Fibroblast of gingiva (primary cell): Measurements from ENCODE around the gene SEMG2.

ENCODE experiments used
- DNase-seq: peaks from one replicate; pipeline ENCODE4 v3.0.0-alpha.2; 2011; ENCODE audit warnings: low read depth

The SEMG2 gene, protein sequence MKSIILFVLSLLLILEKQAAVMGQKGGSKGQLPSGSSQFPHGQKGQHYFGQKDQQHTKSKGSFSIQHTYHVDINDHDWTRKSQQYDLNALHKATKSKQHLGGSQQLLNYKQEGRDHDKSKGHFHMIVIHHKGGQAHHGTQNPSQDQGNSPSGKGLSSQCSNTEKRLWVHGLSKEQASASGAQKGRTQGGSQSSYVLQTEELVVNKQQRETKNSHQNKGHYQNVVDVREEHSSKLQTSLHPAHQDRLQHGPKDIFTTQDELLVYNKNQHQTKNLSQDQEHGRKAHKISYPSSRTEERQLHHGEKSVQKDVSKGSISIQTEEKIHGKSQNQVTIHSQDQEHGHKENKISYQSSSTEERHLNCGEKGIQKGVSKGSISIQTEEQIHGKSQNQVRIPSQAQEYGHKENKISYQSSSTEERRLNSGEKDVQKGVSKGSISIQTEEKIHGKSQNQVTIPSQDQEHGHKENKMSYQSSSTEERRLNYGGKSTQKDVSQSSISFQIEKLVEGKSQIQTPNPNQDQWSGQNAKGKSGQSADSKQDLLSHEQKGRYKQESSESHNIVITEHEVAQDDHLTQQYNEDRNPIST

DNA sequence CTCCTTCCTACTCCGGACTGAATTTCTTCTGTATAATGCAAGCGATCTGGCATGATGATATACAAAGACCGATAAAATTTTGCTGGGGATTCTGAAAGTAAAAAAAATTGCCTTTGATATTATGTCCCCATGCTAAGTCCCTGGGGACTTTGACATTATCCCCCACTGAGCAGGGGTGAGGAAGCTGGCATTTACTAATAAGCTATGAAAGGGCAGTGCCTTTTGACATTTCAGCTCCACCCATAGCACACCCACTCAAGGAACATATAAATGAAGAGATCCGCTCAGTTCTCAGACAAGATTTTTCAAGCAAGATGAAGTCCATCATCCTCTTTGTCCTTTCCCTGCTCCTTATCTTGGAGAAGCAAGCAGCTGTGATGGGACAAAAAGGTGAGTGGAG, at the start of gene SEMG2:
Gene SEMG2 (plus strand): TSS at position 298 of the 400 bp plus-strand sequence. CDS start 17 bp downstream, at position 315.
- DNase-seq: no peak

DNA sequence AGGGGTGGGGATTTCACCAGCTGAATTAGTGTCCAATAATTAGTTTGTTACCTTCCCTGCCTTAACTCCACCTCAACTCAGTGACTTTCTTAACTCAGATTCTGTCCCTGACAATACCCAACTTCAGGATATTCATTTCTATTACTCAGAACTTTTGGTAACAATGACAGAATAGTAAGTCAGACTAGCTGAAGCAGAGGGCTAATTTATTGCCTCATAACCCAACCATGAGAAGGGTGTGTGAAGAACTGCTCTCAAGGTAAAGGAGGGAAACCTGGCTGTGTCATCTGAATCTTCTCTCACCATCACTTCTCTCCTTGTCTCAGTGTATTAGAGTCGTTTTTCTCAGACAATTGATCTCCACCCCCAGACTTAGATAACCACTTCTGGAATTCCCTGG, 47.7 kb upstream of the SEMG2 start:
- no peak for DNase-seq

DNA sequence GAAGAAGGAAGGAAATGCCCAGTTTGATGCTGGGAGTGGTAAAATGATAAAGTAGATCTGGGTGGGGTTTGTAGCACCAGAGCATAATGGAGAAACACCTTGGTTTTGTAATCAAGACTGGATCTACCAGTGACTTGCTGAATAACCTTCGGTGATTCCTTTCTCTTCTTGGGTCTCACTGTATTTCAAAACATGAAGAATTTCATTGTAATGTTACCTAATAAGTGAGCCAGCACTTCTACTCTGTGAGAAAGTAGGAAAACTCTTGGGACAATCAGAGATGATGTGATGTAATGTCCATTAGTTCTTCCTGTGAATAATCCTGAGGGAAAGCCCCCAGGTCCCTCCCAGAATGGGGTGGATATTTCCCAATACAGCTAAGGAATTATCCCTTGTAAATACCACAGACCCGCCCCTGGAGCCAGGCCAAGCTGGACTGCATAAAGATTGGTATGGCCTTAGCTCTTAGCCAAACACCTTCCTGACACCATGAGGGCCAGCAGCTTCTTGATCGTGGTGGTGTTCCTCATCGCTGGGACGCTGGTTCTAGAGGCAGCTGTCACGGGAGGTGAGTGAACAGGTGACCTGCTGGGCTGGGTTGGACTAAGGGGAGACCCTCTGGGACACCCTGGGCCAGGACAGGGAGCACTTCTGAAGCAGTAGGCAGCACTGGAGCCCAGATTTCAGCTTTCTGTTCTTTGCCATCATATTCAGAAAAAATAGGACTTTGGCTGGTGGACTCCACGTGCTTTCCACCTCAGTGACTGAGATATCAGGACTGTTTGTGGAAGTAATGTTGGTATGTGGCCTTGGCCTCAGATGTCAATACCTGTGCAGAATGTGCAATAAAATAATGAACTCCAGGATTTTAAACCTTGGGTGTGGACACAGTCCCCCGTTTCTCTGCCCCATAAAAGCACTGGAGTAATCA, 46.5 kb upstream of the SEMG2 start, which contains the start of gene PI3:
Gene PI3 (plus strand): TSS at position 469 of the 931 bp plus-strand sequence. CDS start 21 bp downstream, at position 490.
- DNase-seq: no peak

DNA sequence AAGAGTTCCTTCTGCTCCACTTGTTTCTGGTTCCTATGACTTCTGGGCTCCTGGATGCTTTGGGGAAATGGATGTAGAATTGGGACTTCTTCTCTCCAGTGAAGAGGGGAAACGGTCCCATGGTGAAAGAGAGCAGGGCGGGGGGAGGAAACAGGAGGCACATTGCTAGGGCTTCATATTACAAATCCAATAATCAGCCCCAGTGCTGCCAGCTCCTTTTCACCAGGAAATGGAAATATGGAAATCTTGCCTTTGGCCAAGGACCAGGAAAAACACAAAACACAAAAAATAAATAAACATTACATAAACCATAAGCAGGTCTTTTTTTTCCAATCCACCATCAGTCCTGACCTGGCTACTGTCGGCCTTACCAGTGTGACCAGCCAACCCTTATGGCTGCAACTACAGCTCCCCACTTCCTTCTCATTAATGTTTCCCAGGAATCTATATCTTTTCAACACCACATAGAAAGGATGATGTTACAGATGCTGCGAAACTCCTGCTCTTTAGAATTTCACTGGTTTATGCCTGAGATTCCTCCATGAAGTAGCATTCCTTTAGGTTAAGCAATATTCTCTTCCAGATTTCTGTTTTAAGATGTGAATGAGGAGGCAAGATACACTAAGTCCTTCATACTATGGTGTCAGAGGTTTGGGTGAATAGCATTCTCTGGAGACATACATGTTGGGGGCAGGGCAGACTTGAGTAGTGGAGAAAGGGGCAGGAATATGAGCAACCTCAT, 44.5 kb upstream of the SEMG2 start:
- DNase-seq: no peak

DNA sequence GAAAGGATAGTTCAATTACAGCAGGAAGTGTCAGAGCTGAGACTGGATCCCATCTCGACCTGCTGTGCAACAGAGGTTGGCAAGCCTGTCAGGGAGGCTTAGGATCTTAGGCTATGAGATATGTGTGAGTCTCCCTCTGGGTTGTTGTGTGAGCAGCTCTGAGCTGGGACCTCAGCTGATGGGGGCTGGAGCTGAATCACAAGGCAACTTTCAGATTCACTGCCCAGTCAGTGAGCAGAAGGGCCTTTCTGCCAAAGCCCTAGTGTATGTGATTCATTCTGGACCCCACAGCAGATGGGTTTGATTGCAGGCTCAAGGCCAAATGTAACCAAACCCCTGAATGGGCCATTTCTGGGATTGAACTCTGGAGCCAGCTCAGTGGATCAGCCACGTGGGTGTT, 42.0 kb upstream of the SEMG2 start:
- DNase-seq: no peak

DNA sequence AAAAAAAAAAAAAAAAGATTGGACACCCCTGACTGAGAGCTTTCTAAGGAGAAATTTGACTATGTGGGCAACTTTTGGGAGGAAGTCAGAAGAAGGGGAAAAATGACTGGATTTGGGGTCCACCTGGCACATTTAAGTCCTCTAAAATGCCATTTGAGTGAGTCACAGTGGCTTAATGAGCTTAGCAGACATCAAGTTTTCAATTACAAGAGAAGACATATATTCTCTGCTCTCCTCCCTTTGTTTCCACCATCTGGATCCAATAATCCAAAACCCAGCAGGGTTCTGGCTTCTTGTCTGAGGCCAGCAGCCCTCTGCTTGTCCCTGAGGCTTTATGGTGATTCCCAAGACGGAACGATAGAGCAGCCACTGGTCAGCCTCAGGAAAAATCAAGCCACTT, 39.5 kb upstream of the SEMG2 start:
- DNase-seq: peak; percentile 15

DNA sequence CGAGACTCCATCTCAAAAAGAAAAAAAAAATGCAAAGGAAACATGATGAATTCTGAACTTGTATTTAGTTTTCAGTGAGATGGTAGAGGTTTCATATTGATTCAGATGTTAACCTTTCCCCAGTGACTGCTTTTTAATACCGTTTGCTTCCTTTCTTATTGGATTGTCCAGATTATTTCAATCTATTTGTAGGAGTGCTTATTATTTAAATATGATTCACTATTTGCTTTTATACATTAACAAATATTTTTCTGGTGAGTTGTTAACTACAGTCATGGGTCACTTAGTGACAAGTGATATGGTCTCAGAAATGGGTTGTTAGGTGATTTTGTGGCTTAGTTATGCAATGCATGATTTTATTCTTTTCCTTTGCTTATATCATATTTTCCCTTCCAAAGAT, 38.1 kb upstream of the SEMG2 start:
- DNase-seq: no peak

DNA sequence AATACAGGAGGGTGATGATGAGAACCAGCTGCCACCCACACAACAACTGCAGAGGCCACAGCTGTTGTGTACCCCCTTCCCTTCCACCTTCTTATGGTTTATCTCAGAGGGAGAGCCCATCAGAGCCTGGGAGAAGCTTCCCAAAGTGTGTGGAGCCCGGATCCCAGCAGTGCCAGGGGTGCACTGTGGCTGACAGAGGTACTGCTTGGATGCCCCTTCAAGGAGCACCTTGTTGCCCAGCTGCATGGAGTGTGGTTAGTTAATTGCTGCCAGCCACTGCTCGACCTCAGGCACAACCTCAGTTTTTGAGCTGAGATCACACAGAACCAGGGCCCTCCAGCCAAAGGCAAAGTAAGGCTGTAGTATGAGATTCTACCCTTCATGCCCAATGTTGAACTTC, 33.5 kb upstream of the SEMG2 start:
- no peak for DNase-seq

DNA sequence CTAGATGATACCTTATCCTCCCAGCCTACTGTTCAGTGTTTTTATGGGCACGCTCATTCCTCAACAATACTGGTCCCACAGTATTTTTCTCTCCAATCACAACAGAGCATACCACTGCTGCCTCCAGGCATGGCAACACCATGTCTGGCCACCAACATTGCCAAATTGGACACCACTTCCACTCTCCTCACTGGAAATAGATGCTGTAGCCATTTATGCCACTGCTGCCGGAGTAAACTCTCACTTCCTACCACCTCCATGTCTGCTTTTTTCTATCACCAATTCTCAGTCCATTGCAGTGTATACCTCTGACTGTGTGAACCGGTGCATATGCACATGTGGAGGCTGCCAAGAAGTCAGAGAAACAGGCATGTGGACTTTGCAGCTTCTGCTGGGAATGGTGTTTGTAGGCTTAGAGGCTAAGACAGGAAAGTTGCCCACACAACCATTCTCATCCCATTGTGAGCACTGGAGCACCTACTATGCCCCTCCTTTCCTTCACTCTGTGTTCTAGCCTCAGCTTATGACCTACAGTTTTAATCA, 32.0 kb upstream of the SEMG2 start:
- no peak for DNase-seq

DNA sequence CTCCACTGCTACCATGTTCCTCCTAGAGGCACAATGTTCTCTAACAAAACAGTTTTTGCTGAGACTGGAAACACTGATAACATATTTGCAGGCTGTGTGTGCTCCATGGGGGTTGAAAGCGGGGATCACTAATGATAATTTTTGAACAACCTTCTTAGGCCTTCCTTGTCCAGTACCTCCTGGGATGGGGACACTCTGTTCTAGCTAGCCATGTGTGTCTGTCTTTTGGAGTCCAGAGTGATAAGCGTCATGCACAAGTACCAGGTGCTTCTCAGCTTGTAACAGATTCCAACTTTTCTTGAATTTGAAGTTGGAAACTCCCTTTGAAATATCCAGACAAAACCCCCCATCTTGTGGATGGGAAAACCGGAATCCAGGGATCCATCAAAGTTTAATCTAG, 31.3 kb upstream of the SEMG2 start:
- no peak for DNase-seq

DNA sequence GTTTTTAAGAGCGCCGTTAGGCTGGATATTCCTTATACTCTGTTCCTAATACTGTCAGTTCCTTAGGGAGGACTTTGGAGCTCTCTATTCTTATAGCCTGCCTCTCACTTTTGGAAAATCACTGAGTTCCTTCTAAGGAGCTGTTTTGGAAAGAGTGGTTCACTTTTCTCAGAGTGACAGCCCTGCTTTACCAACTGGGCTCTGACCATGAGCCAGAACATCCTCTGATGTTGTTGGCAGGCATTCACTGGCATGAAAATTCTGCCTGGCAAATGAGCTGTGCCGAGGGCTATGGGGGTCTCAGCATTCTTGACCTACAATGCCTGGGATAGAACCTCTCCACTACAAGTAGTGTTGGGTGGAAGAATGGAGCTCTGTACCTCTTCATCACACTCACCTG, 29.2 kb upstream of the SEMG2 start:
- DNase-seq: no peak

DNA sequence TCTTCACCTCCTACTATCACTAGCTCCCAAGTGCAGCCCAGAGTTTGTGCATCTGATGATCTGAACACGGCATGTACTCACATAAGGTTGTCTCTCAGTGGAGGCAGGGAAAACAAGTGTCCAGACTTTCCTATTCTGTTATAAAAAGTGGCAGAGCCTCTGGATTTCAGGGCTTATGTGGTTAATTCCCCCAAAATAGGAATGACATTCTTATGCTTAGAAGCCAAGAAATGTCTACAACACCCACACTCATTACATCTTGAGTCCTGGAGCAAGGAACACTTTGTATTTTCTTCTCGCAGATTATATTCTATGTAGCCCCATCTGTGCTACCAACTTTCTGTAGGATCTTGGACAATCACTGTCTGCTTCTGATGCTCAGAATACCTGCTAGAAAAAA, 27.8 kb upstream of the SEMG2 start:
- no peak for DNase-seq

DNA sequence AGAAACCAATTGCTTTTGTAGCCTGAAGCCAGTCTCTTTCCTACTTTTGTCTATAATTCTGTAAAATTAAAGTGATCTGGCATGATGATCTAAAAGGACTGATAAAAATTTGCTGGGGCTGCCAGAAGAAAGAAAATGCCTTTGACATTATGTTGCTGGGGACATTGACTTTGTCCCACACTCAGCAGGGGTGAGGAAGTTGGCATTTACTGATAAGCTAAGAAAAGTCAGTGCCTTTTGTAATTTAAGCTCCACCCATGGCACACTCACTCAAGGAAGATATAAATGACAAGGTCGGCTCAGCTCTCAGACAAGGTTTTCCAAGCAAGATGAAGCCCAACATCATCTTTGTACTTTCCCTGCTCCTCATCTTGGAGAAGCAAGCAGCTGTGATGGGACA, 14.4 kb upstream of the SEMG2 start, which contains the start of gene SEMG1:
Gene SEMG1 (plus strand): TSS at position 309 of the 400 bp plus-strand sequence. CDS start 21 bp downstream, at position 330.
- DNase-seq: no peak

DNA sequence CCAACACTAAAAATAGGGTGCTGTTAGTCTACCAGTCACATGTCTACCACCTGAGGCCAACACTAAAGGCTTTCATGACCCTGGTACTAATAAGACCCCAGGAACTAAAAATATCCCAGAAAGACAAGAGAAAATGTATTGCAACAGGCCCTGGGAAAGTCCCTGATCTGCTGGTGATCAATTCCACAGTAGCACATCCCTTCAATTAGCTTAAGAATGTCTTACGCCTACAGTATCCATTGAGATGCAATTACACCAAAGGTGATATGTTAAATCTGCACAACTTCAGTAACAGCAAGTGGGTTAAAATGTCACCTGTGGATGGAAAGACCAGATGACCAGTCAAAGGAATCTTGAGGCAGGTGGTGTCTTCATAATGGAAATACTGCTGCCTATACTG, 11.2 kb upstream of the SEMG2 start:
- DNase-seq: no peak

DNA sequence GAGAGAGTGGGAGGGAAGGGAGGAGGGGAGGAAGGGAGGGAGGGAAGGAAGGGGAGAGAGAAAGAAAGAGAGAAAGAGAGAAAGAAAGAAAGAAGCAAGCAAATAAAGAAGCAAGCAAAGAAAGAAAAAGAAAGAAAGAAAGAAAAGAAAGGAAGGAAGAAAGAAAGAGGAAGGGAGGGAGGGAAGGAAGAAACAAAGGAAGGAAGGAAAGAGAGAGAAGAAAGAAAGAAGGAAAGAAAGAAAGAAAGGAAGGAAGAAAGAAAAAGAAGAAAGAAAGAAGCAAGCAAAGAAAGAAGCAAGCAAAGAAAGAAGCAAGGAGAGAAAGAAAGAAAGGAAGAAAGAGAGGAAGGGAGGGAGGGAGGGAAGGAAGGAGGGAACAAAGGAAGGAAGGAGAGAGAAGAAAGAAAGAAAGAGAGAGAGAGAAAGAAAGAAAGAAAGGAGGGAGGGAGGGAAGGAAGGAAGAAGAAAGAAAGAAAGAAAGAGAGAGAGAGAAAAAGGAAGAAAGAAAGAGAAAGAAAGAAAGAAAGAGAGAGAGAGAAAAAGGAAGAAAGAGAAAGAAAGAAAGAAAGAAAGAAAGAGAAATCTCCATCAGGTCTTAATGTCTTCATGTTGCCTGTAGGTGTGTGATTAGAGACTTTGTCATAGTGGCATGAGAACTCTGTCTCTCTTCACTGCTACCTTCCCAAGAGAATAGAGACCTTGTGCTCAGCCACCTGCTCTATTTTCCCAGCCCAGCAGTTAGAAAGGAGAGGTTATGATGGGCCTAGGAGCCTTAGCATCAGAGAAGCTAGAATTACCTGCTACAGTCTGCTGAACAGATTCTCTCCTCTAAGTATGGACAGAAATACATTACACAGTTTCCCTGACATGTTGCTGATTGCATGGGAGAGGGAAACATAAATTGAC, 9.4 kb upstream of the SEMG2 start:
- DNase-seq: no peak

DNA sequence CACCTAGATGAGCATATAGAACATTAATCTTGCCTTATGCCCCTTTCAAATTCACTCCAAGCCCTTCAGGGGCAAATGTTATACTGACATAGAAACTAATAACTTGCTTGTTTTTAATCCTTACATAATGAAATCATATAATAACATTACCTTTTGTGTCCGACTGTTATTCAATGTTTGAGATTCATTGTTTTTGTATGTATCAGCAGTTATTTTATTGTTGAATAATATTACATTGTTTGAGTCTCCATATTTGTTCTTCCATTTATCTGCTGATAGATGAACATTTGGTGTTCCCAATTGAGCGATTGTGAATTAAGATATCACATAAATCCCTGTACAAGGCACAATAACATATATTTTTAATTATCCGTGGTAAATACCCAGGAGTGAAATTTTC, 8.3 kb upstream of the SEMG2 start:
- DNase-seq: no peak

DNA sequence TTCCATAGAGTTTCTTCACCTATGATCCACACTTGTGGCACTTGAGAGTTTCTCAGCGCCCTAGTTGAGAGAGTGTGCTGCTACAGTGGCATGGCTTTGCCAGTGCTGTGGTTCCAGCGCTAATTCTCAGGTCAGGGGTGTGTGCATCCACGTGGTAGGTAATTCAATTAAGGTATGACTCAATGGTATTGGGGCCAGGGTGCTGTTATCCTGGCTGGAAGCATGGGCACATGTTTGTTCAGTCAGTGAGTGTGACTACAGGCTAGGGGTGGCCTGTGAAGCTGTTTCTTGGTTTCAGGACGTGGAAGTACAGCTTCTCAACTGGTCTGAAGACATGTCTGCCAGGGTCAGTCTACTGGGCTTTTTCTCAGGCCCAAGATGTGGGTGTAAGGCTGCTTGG, 3.0 kb upstream of the SEMG2 start:
- no peak for DNase-seq

DNA sequence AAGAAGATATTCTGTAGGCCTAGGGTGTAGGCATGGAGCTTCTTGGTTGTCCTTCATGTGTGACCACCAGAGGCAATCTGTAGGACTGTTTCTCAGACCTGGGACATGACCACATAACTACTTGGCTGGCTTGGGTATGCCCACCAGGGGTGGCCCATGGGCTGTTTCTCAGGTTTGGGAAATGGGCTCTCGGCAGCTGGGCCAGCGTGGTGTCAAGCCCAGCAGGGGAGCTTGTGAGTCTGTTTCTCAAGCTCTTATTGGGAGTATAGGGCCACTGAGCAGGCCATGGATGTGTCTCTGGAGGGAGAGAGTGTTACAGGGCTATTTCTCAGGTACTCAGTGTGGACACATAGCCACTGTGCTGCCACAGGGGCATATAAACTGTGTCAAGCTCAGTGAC, 2.5 kb upstream of the SEMG2 start:
- no peak for DNase-seq

DNA sequence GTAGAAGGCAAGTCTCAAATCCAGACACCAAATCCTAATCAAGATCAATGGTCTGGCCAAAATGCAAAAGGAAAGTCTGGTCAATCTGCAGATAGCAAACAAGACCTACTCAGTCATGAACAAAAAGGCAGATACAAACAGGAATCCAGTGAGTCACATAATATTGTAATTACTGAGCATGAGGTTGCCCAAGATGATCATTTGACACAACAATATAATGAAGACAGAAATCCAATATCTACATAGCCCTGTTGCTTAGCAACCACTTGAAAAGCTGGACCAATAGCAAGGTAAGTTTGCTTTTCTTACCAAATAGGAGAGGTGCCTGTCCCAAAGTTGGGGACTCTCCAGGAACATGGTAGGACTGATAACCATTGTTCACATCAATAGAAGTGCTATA, 2.0 kb downstream of the SEMG2 start:
- no peak for DNase-seq

DNA sequence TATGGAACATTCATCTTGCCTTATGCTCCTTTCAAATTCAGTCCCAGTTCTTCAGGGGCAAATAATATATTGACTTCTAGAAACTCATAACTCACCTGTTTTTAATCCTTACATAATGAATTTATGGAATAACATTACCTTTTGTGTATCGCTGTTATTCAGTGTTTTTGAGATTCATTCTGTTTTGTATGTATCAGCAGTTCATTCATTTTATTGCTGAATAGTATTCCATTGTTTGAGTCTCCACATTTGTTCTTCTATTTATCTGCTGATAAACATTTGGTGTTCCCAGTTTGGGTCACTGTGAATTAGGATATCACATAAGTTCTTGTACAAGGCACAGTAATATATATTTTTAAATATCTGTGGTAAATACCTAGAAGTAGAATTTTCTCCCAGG, 5.1 kb downstream of the SEMG2 start:
- no peak for DNase-seq
